CMK (cell line): ENCODE measurements around the gene KCNC4.

ENCODE experiments used
- DNase-seq: peaks from one replicate; pipeline ENCODE4 v3.0.0-alpha.2; 2010; ENCODE audit warnings: low read depth

The KCNC4 gene

DNA sequence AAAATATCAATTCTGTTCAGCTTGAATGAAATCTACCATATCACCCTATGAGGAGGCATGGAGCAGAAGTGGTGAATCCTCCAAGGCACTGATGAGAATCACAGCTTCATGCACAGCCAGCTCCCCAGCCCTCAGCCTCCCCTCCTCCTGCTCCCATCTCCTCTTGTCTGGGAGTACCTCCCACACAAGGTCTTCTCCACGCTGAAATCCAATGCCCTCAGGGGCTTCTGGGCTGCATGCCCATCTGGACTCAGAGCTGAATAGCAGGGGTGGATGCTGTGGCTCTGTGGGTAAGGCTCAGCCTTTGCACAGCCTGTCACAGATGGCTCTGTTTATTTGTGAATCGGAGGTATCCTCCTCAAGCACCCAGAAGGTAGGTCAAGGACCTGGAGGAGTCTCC is 48.6 kb downstream of the KCNC4 start:
- no peak for DNase-seq

DNA sequence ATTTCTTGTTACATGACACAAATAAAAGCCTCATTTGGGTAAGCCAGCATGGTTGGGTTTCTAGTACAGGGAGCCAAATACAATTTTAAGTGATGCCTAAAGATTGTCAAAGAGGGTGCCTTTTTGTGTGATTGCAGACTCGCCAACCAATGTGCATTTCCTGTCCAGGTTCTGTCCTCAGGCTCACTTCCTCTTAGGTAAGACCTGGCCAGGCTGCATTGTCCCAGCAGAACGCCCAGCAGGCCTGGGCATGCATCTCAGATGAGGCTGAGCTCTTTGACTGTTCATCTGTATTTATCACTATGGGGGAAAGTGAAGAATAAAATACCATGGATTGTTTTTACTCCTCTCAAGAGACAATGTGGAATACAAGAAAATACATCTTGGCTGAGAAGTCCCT is 49.7 kb downstream of the KCNC4 start:
- DNase-seq = no peak
